GM04504 (cell line): ENCODE data around the gene CYP24A1.

Source experiments
- DNase-seq: peaks from one replicate; pipeline ENCODE4 v3.0.0-alpha.2; 2012; ENCODE audit warnings: low read depth

The CYP24A1 gene

GRCh38 chr20:54173653-54174456 lies at the start of gene CYP24A1:
TSS of gene CYP24A1 (minus strand) at chr20:54173986. CDS start at chr20:54173579, 407 bp downstream.
- no peak for DNase-seq

- DNase-seq, result no peak
These were observed 49.5 kb upstream of the CYP24A1 start for GRCh38 chr20:54223285-54223684.

- DNase-seq, result no peak
These were observed 48.5 kb upstream of the CYP24A1 start for GRCh38 chr20:54221996-54222890.

- DNase-seq, result no peak
These were observed 47.6 kb upstream of the CYP24A1 start for GRCh38 chr20:54221353-54221752.

- no peak for DNase-seq
These were observed 46.9 kb upstream of the CYP24A1 start for GRCh38 chr20:54220722-54221121.

GRCh38 chr20:54219751-54220426 lies 46.1 kb upstream of the CYP24A1 start:
- DNase-seq, result peak; percentile 13

- DNase-seq, result no peak
These were observed 44.7 kb upstream of the CYP24A1 start for GRCh38 chr20:54218470-54218869.

GRCh38 chr20:54217762-54218161 lies 44.0 kb upstream of the CYP24A1 start:
- DNase-seq, result no peak

- no peak for DNase-seq
These were observed 41.5 kb upstream of the CYP24A1 start for GRCh38 chr20:54215157-54215789.

- DNase-seq, result no peak
These were observed 40.8 kb upstream of the CYP24A1 start for GRCh38 chr20:54214566-54214965.

- DNase-seq, result no peak
These were observed 39.1 kb upstream of the CYP24A1 start for GRCh38 chr20:54212871-54213270.

- peak; percentile 29 for DNase-seq
These were observed 38.4 kb upstream of the CYP24A1 start for GRCh38 chr20:54212226-54212625.

GRCh38 chr20:54209216-54209813 lies 35.5 kb upstream of the CYP24A1 start:
- DNase-seq, result no peak

GRCh38 chr20:54208548-54209176 lies 34.9 kb upstream of the CYP24A1 start:
- DNase-seq, result peak; percentile 29

GRCh38 chr20:54207743-54208547 lies 34.2 kb upstream of the CYP24A1 start, which contains the start of gene PFDN4:
TSS of gene PFDN4 (plus strand) at chr20:54208087. CDS start at chr20:54208101, 14 bp downstream.
- peak; percentile 72 for DNase-seq

GRCh38 chr20:54207053-54207742 lies 33.4 kb upstream of the CYP24A1 start:
- no peak for DNase-seq

- DNase-seq, result no peak
These were observed 31.7 kb upstream of the CYP24A1 start for GRCh38 chr20:54205450-54205849.

- no peak for DNase-seq
These were observed 30.7 kb upstream of the CYP24A1 start for GRCh38 chr20:54204481-54204880.

- DNase-seq, result no peak
These were observed 30.3 kb upstream of the CYP24A1 start for GRCh38 chr20:54204063-54204462.
